Right renal pelvis (tissue), 4 donors: Measurements from ENCODE around the gene CCDC179. TPM values are rescaled to one million over a fixed set of nuclear protein-coding genes. Genes with fewer than 3 reads are reported as not detected.

ENCODE experiments used
- DNase-seq, 4 donors: peaks; one replicate each; pipeline ENCODE4 v3.0.0-alpha.2; 2013; ENCODE audit warnings: low read depth in 4 of 4, low spot score in 3 of 4, missing footprints in 1 of 4
- polyA plus RNA-seq, 4 donors: library from polyadenylated mRNA; unstranded; fragments of 120-200 nt; gene quantifications; one replicate each; pipeline ENCODE4 v1.2.1, GENCODE V29; 2013; ENCODE audit not compliant: insufficient read length in 4 of 4

CCDC179 gene
- not detected for polyA plus RNA-seq

GRCh38 chr11:22860241-22860640 is at the start of gene CCDC179:
Gene CCDC179, minus strand, starts transcription at chr11:22860474. Its CDS starts 53 bp downstream, at chr11:22860421.
- DNase-seq: no peak

GRCh38 chr11:22903782-22904181 is 43.5 kb upstream of the CCDC179 start:
- DNase-seq: no peak

GRCh38 chr11:22901603-22902002 is 41.3 kb upstream of the CCDC179 start:
- no peak for DNase-seq

- DNase-seq: no peak
These were observed 40.7 kb upstream of the CCDC179 start for GRCh38 chr11:22900764-22901486.

- no peak for DNase-seq
These were observed 37.8 kb upstream of the CCDC179 start for GRCh38 chr11:22898036-22898435.

- DNase-seq: no peak
These were observed 30.0 kb upstream of the CCDC179 start for GRCh38 chr11:22890227-22890626.

- no peak for DNase-seq
These were observed 23.9 kb upstream of the CCDC179 start for GRCh38 chr11:22884217-22884616.

- no peak for DNase-seq
These were observed 19.4 kb upstream of the CCDC179 start for GRCh38 chr11:22879630-22880029.

GRCh38 chr11:22878604-22879003 is 18.3 kb upstream of the CCDC179 start:
- no peak for DNase-seq

- DNase-seq: no peak
These were observed 17.8 kb upstream of the CCDC179 start for GRCh38 chr11:22878039-22878438.

GRCh38 chr11:22875869-22876473 is 15.7 kb upstream of the CCDC179 start:
- peak; percentile 68 to 74 (median 74) for DNase-seq

GRCh38 chr11:22869325-22869724 is 9.1 kb upstream of the CCDC179 start:
- no peak for DNase-seq

- DNase-seq: no peak
These were observed 518 bp downstream of the CCDC179 start for GRCh38 chr11:22859756-22860155.

- no peak for DNase-seq
These were observed 8.8 kb downstream of the CCDC179 start for GRCh38 chr11:22851477-22851876.

GRCh38 chr11:22846726-22847125 is 13.5 kb downstream of the CCDC179 start:
- DNase-seq: no peak

- no peak for DNase-seq
These were observed 27.8 kb downstream of the CCDC179 start for GRCh38 chr11:22832315-22833015.

- no peak for DNase-seq
These were observed 30.2 kb downstream of the CCDC179 start for GRCh38 chr11:22830082-22830414.

- DNase-seq: peak; percentile 82 to 87 (median 84)
These were observed 30.8 kb downstream of the CCDC179 start, which contains the start of gene SVIP for GRCh38 chr11:22829231-22830081. Gene SVIP, minus strand, starts transcription at chr11:22829801. Its CDS starts 53 bp downstream, at chr11:22829748.

- DNase-seq: no peak
These were observed 31.9 kb downstream of the CCDC179 start for GRCh38 chr11:22828373-22828772.

- no peak for DNase-seq
These were observed 38.1 kb downstream of the CCDC179 start for GRCh38 chr11:22822203-22822602.

- DNase-seq: no peak
These were observed 50.4 kb downstream of the CCDC179 start for GRCh38 chr11:22809893-22810292.
